H1 (cell line): ENCODE results near the gene NFIC. TPM values are rescaled to one million over a fixed set of nuclear protein-coding genes. Genes with fewer than 3 reads are reported as not detected.

ENCODE experiments used
- CTCF ChIA-PET: fragments of 300-600 bp; sonication (Branson Sonifier 250); formaldehyde crosslinking; loops from one replicate; lab custom pipeline; 2021; ENCODE audit not compliant: partially characterized antibody; lab: Charles Lee
- POLR2A ChIA-PET: fragments of 300-600 bp; sonication (Branson Sonifier 250); formaldehyde crosslinking; loops from one replicate; lab custom pipeline; 2021; ENCODE audit warnings: inconsistent platforms; ENCODE audit not compliant: partially characterized antibody; lab: Charles Lee
- DNase-seq, 2 experiments: peaks; one replicate each; pipeline versions ENCODE4 v3.0.0 to v3.0.0-alpha.2; 2010 to 2022; ENCODE audit warnings: low spot score in 2 of 2, low read depth in 1 of 2, mixed read lengths in 1 of 2
- FAIRE-seq: peaks from 2 replicates; lab custom pipeline; 2011; peaks lifted over from hg19 to GRCh38; lab: Jason Lieb, UNC
- H2AFZ ChIP-seq: 2 replicates; pipeline ENCODE4 v1.8.1; 2012; ENCODE audit warnings: low read length, inconsistent platforms
- H2AK5ac ChIP-seq: 2 replicates; pipeline ENCODE4 v1.6.1; 2013; ENCODE audit warnings: low read depth, low read length
- H2BK120ac ChIP-seq: replicated peaks from 2 replicates; pipeline ENCODE3; 2013; ENCODE audit warnings: low read depth, low read length, inconsistent platforms
- H2BK12ac ChIP-seq: 2 replicates; pipeline ENCODE4 v1.6.1; 2013; ENCODE audit warnings: low read depth, low read length
- H2BK15ac ChIP-seq: 2 replicates; pipeline ENCODE4 v1.6.1; 2013; ENCODE audit warnings: low read length
- H2BK20ac ChIP-seq: 2 replicates; pipeline ENCODE4 v1.6.1; 2013; ENCODE audit warnings: low read length
- H2BK5ac ChIP-seq: 2 replicates; pipeline ENCODE4 v1.6.1; 2013; ENCODE audit warnings: low read depth, low read length
- H3K14ac ChIP-seq: 2 replicates; pipeline ENCODE4 v1.6.1; 2013; ENCODE audit warnings: inconsistent platforms; ENCODE audit not compliant: insufficient read length
- H3K18ac ChIP-seq: 2 replicates; pipeline ENCODE4 v1.6.1; 2013; ENCODE audit warnings: low read length; ENCODE audit errors: extremely low read depth
- H3K23ac ChIP-seq: 2 replicates; pipeline ENCODE4 v1.6.1; 2013; ENCODE audit warnings: inconsistent platforms; ENCODE audit not compliant: insufficient read length
- H3K23me2 ChIP-seq: 2 replicates; pipeline ENCODE4 v1.6.1; 2013; ENCODE audit warnings: low read depth, low read length
- H3K27ac ChIP-seq: 2 replicates; pipeline ENCODE4 v1.6.1; 2011; ENCODE audit warnings: low read depth, low read length, inconsistent platforms
- H3K27me3 ChIP-seq, 4 experiments: replicated peaks in 1 of 4; 1 replicate in 1 of 4; 2 replicates in 3 of 4; pipeline versions ENCODE4 v1.6.1 to v1.8.1; 2011 to 2013; ENCODE audit warnings: low read length in 3 of 4, mild to moderate bottlenecking in 3 of 4, inconsistent platforms in 2 of 4, mixed read lengths in 2 of 4, moderate library complexity in 1 of 4; ENCODE audit not compliant: control insufficient read depth in 3 of 4, insufficient read depth in 3 of 4; ENCODE audit errors: extremely low read depth in 1 of 4
- H3K36me3 ChIP-seq, 4 experiments: 2 replicates each; pipeline versions ENCODE4 v1.6.1 to v1.8.1; 2011 to 2013; ENCODE audit warnings: mild to moderate bottlenecking in 4 of 4, low read length in 3 of 4, moderate library complexity in 2 of 4, control low read depth in 1 of 4, inconsistent platforms in 1 of 4; ENCODE audit not compliant: insufficient read depth in 4 of 4, control insufficient read depth in 2 of 4
- H3K4ac ChIP-seq: replicated peaks from 2 replicates; pipeline ENCODE3; 2013; ENCODE audit warnings: low read length, low read depth, mixed read lengths, inconsistent platforms; ENCODE audit not compliant: insufficient read length
- H3K4me1 ChIP-seq, 4 experiments: replicated peaks in 1 of 4; 1 replicate in 1 of 4; 2 replicates in 3 of 4; pipeline versions ENCODE4 v1.6.1 to v1.8.1; 2011 to 2013; ENCODE audit warnings: low read length in 3 of 4, inconsistent platforms in 2 of 4, mixed read lengths in 1 of 4; ENCODE audit not compliant: insufficient read depth in 4 of 4, control insufficient read depth in 3 of 4
- H3K4me2 ChIP-seq, 2 experiments: 2 replicates each; pipeline versions ENCODE4 v1.6.1 to v1.8.1; 2011 to 2013; ENCODE audit warnings: low read depth in 2 of 2, low read length in 2 of 2, control low read depth in 1 of 2, inconsistent platforms in 1 of 2, mild to moderate bottlenecking in 1 of 2; ENCODE audit not compliant: insufficient read depth in 1 of 2
- H3K4me3 ChIP-seq, 4 experiments: fragments of 200-600, 300-600 bp in 1 of 4; sonication (generic), shearing (Covaris generic), sonication (Bioruptor Twin) in 1 of 4; 2 replicates each; pipeline versions ENCODE4 v1.5.1 to v1.8.1; 2011 to 2016; ENCODE audit warnings: low read length in 4 of 4, low read depth in 3 of 4, control low read depth in 2 of 4, inconsistent platforms in 2 of 4, mild to moderate bottlenecking in 2 of 4, mixed read lengths in 1 of 4, moderate library complexity in 1 of 4; ENCODE audit not compliant: insufficient read depth in 2 of 4; ENCODE audit errors: extremely low read depth in 1 of 4
- H3K56ac ChIP-seq: replicated peaks from 2 replicates; pipeline ENCODE3; 2013; ENCODE audit warnings: low read depth, mild to moderate bottlenecking, mixed read lengths, low read length, inconsistent platforms; ENCODE audit not compliant: insufficient read length
- H3K79me1 ChIP-seq: 2 replicates; pipeline ENCODE4 v1.6.1; 2013; ENCODE audit warnings: low read depth, low read length, control low read depth
- H3K79me2 ChIP-seq, 2 experiments: 2 replicates each; pipeline versions ENCODE4 v1.6.1 to v1.8.1; 2012 to 2013; ENCODE audit warnings: low read length in 2 of 2, mild to moderate bottlenecking in 2 of 2, inconsistent platforms in 1 of 2; ENCODE audit not compliant: insufficient read depth in 2 of 2, control insufficient read depth in 1 of 2
- H3K9ac ChIP-seq, 4 experiments: replicated peaks in 1 of 4; 1 replicate in 1 of 4; 2 replicates in 3 of 4; pipeline versions ENCODE4 v1.6.1 to v1.8.1; 2011 to 2013; ENCODE audit warnings: low read depth in 3 of 4, low read length in 3 of 4, control low read depth in 2 of 4, mild to moderate bottlenecking in 2 of 4, moderate library complexity in 2 of 4, inconsistent platforms in 1 of 4; ENCODE audit errors: extremely low read depth in 1 of 4
- H3K9me3 ChIP-seq, 2 experiments: 2 replicates each; pipeline versions ENCODE4 v1.6.1 to v1.8.1; 2012 to 2013; ENCODE audit warnings: mild to moderate bottlenecking in 2 of 2, moderate library complexity in 2 of 2, control low read depth in 1 of 2, inconsistent platforms in 1 of 2, low read depth in 1 of 2, low read length in 1 of 2, mixed read lengths in 1 of 2; ENCODE audit not compliant: insufficient read depth in 2 of 2
- H4K20me1 ChIP-seq, 2 experiments: replicated peaks in 1 of 2; 2 replicates each; pipeline versions ENCODE3 to v1.8.1; 2011 to 2013; ENCODE audit warnings: inconsistent platforms in 2 of 2, low read length in 2 of 2, mild to moderate bottlenecking in 1 of 2; ENCODE audit not compliant: insufficient read depth in 2 of 2, control insufficient read depth in 1 of 2
- H4K5ac ChIP-seq: 2 replicates; pipeline ENCODE4 v1.6.1; 2013; ENCODE audit warnings: low read length, low read depth, mixed read lengths, inconsistent platforms; ENCODE audit not compliant: insufficient read length
- H4K8ac ChIP-seq: 2 replicates; pipeline ENCODE4 v1.8.0; 2013; ENCODE audit warnings: mild to moderate bottlenecking, moderate library complexity, low read length, inconsistent platforms; ENCODE audit not compliant: insufficient read depth; ENCODE audit errors: extremely low read depth
- H4K91ac ChIP-seq: replicated peaks from 2 replicates; pipeline ENCODE3; 2013; ENCODE audit warnings: low read length, mixed read lengths, inconsistent platforms; ENCODE audit not compliant: insufficient read length
- CTCF ChIP-seq, 3 experiments: IDR thresholded peaks; 1 replicate in 2 of 3; 2 replicates in 1 of 3; pipeline versions ENCODE4 v1.5.1 to v1.6.1; 2011; ENCODE audit warnings: low read length in 3 of 3, mild to moderate bottlenecking in 3 of 3, inconsistent platforms in 2 of 3, low read depth in 1 of 3, moderate library complexity in 1 of 3; ENCODE audit not compliant: insufficient read depth in 1 of 3; ENCODE audit errors: control extremely low read depth in 1 of 3
- HDAC2 ChIP-seq, 2 experiments: fragments of 300-600 bp in 1 of 2; sonication (generic) in 1 of 2; IDR thresholded peaks; 2 replicates each; pipeline ENCODE4 v1.6.1; 2011 to 2012; ENCODE audit warnings: low read depth in 2 of 2, low read length in 2 of 2, mild to moderate bottlenecking in 2 of 2, moderate library complexity in 2 of 2, borderline replicate concordance in 1 of 2, inconsistent platforms in 1 of 2
- MAX ChIP-seq: IDR thresholded peaks from 2 replicates; pipeline ENCODE4 v1.6.1; 2012; ENCODE audit warnings: inconsistent platforms
- POLR2AphosphoS5 ChIP-seq: IDR thresholded peaks from 2 replicates; pipeline ENCODE4 v1.6.1; 2011; ENCODE audit warnings: low read depth, low read length
- RBBP5 ChIP-seq: IDR thresholded peaks from 2 replicates; pipeline ENCODE4 v1.7.1; 2012; ENCODE audit warnings: low read depth, mild to moderate bottlenecking, inconsistent platforms, low read length, moderate library complexity, borderline replicate concordance
- SIX5 ChIP-seq: IDR thresholded peaks from 2 replicates; pipeline ENCODE4 v1.6.1; 2011; ENCODE audit warnings: mild to moderate bottlenecking, low read depth, low read length
- SP4 ChIP-seq: IDR thresholded peaks from 2 replicates; pipeline ENCODE4 v1.6.1; 2012; ENCODE audit warnings: low read length, inconsistent platforms
- TAF1 ChIP-seq: IDR thresholded peaks from 2 replicates; pipeline ENCODE4 v1.6.1; 2011; ENCODE audit warnings: mild to moderate bottlenecking, low read depth, low read length
- TCF12 ChIP-seq: IDR thresholded peaks from 2 replicates; pipeline ENCODE4 v1.6.1; 2011; ENCODE audit warnings: low read depth, mild to moderate bottlenecking, low read length
- ZNF274 ChIP-seq: IDR thresholded peaks from 2 replicates; pipeline ENCODE4 v1.7.0; 2012; ENCODE audit warnings: low read length, borderline replicate concordance; ENCODE audit errors: extremely low read depth
- WGBS, 2 experiments: shearing (Covaris generic) in 1 of 2; methylation state at CpG; one replicate each; pipeline versions ENCODE4 v1.1.6 to v1.1.7; 2013 to 2015; ENCODE audit warnings: low lambda C conversion rate in 2 of 2, mixed read lengths in 2 of 2, inconsistent platforms in 1 of 2, low coverage in 1 of 2, missing lambda C conversion rate in 1 of 2; ENCODE audit not compliant: insufficient replicate concordance in 2 of 2, insufficient coverage in 1 of 2, insufficient read length in 1 of 2; ENCODE audit errors: extremely low coverage in 1 of 2, missing lambda C conversion rate in 1 of 2; 5-methylcytosine and 5-hydroxymethylcytosine counted together
- polyA plus RNA-seq, 7 experiments: library from polyadenylated mRNA; depleted of rRNA in 3 of 7; stranded (reverse) in 5 of 7; unstranded in 2 of 7; fragments of >200 nt in 5 of 7; fragments of 200-250 nt in 2 of 7; gene quantifications; 1 replicate in 5 of 7; 2 replicates in 1 of 7; 4 replicates in 1 of 7; pipeline versions ENCODE4 v1.2.1 to v1.2.3, GENCODE V29; 2011 to 2013; ENCODE audit warnings: missing spikeins in 2 of 7, mixed read lengths in 2 of 7
- total RNA-seq: library from RNA; stranded (reverse); fragmentation: NEBNext Ultra II Directional; extraction: Animal tissue kit (Norgen Biotek cat#: 25700); gene quantifications from 2 replicates; pipeline ENCODE4 v1.2.1, GENCODE V29; 2021

NFIC gene
- total and polyA plus RNA-seq, 2 of the 8 experiments (the other 6 are each of a cell fraction or from before 2014, with no cell fraction given), result 0.56 to 3.2 TPM

GRCh38 chr19:3466635-3467034, 100.3 kb downstream of the NFIC start:
- no peak overlapping the region for H2BK15ac ChIP-seq
- peaks cover 0 to 4% of the 10 kb centered on the region in 2 experiments for H4K20me1 ChIP-seq
- H3K27me3 ChIP-seq, result peaks cover 21 to 55% (median 43%) of the 10 kb centered on the region in 4 experiments
- no peak overlapping the region for H3K27ac ChIP-seq
- H3K4me2 ChIP-seq, result no peak overlapping the region
- H2BK20ac ChIP-seq, result no peak overlapping the region
- peaks cover 5% of the 10 kb centered on the region; the same call in 1 of the 2 replicates for H3K23me2 ChIP-seq
- peaks cover 6 to 10% of the 10 kb centered on the region in 2 experiments; a peak in 3 of 4 replicates for H3K9me3 ChIP-seq
- H2AK5ac ChIP-seq, result no peak overlapping the region
- H3K4ac ChIP-seq, result no peak overlapping the region
- no peak overlapping the region for H2BK120ac ChIP-seq
- H3K4me3 ChIP-seq, result no peak overlapping the region
- ChIA-PET CTCF (interaction anchor here (1.0 to 1.7 kb wide), 4 partner anchors 11 to 141 kb away, joined by 3 to 5 read pairs (median 4); no protein-coding TSS in a partner anchor), POLR2A (no interaction called here)
- no peak overlapping the region for H3K9ac ChIP-seq
- H4K5ac ChIP-seq, result no peak overlapping the region
- no peak overlapping the region for H2AFZ ChIP-seq
- no peak overlapping the region for H4K91ac ChIP-seq
- FAIRE-seq (no peak), DNase-seq (no peak)
- no peaks in the 10 kb centered on the region; a peak in 1 of 8 replicates for H3K36me3 ChIP-seq
- no peaks in the 10 kb centered on the region for H3K79me2 ChIP-seq
- H4K8ac ChIP-seq, result no peak overlapping the region
- H3K79me1 ChIP-seq, result no peaks in the 10 kb centered on the region
- peaks cover 0 to 5% (median 2%) of the 10 kb centered on the region in 4 experiments; a peak in 4 of 7 replicates for H3K4me1 ChIP-seq
- H2BK5ac ChIP-seq, result no peak overlapping the region
- no peak overlapping the region for H3K18ac ChIP-seq
- no peak for TF ChIP-seq POLR2AphosphoS5
- no peak for TF ChIP-seq ZNF274
- no peak for TF ChIP-seq MAX
- no peak for TF ChIP-seq RBBP5
- TF ChIP-seq TCF12, result no peak
- no peak for TF ChIP-seq SIX5
- TF ChIP-seq TAF1, result no peak
- no peak for TF ChIP-seq SP4
- no peak for TF ChIP-seq CTCF (IDR thresholded peaks at IDR 0.05; ENCODE audit: control extremely low read depth in 1 of 3, insufficient read depth in 1 of 3, low read depth in 1 of 3, low read length in 3 of 3)
- no peak for TF ChIP-seq HDAC2 (IDR thresholded peaks at IDR 0.05; ENCODE audit: borderline replicate concordance in 1 of 2, low read depth in 2 of 2, low read length in 2 of 2)
- H3K14ac ChIP-seq, result no peak overlapping the region
- H3K23ac ChIP-seq, result no peak overlapping the region
- H3K56ac ChIP-seq, result no peak overlapping the region
- 65% methylated on average over 6 of the region's 9 CpGs; no CpG with 5 or more reads in 1 of the 2 experiments for WGBS, 2 experiments
- H2BK12ac ChIP-seq, result no peak overlapping the region
